OCI-M1 (cell line): ENCODE data around the gene EPB41.

ENCODE experiments used
- DNase-seq: peaks from one replicate; lab custom pipeline; 2025; lab: John Stamatoyannopoulos, UW

The EPB41 gene

DNA sequence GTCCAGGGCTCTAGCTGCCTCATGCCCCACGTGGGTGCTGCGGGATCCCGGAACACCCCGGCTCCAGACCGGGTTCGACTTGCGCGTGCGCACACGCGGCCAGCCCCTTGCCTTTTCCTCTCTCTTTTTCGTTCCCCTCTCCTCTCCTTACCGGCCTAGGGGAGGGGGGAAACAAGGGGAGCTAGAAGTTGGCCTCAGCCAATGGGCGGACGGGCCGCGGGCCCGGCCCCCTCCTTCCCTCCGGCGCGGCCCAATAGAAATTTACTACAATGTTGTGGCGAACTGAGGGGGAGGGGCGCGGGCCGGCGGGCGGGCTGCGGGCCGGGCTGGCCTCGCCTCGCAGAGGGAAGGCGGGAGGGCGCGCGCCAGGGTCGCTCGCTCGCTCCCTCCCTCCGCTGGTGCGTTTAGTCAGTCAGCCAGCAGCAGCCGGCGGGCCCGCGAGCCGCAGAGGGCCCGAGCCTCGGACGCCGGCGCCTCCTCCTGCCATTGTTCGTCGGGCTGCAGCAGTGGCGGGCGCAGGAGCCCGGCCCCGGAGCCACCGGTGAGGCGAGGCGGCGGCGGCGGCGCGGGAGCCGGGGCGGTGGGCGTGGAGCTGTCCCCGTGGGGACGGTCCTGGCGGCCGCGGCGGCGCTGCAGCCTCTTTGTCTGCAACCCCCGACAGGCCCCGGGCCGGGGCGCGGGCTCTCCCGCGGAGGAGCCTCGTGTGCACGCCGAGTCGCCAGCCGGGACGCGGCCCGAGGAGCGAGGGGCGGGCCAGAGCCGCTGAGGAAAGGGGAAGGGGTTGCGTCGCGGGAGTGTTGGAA, at the start of gene EPB41:
TSS of gene EPB41 (plus strand) at position 342 of the 803 bp plus-strand sequence. CDS start 72,869 bp downstream, outside the sequence.
- DNase-seq: peak; percentile 98

DNA sequence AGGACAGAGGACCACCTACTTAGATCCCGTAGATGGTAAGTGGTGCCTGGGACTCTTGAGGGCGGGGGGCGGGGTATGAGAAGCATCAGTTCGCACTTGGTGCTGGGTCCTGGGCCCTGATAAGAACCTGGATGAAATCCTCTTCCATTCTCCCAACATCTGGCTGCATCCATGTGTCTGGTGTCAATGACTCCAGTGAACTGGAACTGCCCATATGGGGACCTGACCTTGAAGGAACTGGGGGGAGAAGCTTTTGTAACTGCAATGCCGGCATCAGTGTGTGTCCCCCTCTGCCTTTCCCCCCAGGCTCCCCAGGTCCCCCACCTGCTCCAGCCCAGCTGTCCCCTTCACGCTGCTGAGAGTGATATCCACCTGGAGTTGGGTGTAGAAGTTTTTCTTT, 49.7 kb upstream of the EPB41 start:
- DNase-seq: no peak

DNA sequence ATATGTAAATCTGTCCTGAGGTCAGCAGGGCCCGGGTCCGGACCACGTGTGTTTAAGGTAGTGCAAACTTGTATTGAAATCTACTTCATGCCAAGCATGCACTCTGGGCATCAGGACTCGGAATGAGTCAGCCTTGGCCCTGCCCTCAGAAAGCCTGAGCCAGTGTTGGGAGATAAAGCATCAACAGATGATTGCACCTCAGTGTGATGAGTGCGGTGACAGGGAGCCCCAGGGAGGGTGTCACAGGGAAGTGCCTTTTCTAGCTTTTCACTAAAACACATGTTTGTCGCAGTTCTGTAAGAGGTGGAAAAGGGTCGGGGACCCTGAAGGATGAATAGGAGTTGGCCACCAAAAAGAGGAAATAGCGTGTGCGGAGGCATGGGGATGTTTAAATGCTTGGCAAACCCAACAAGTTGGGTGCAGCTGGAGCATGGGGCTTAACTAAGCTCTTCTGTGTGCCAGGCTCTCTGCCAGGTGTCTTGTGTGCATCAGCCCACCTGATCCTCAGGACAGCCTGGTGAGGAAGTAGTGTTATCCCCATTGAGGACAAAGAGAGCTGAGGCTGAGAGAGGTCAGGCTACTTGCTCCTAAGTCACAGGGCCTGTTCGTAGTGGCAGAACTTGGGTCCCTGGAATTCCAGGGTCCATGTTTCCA, 48.2 kb upstream of the EPB41 start:
- no peak for DNase-seq

DNA sequence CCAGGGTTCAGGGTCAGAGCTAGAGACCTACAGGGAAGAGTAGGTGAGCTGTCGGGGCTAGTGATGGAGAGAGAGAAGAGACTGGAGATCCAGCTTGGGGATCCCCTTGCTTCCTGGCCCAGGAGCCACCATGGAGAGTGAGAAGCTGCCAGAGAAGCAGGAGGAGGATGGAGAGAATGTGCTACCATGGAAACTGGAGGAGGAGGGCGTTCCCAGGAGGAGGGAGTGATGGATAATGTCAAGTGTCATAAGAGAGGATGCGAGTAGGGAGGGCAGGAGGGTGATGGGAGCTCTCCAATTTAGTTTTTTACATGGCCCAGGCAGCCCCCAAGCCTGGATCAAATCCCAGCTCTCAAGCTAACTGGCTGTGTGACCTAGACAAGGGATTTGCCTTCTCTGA, 46.5 kb upstream of the EPB41 start:
- DNase-seq: no peak

DNA sequence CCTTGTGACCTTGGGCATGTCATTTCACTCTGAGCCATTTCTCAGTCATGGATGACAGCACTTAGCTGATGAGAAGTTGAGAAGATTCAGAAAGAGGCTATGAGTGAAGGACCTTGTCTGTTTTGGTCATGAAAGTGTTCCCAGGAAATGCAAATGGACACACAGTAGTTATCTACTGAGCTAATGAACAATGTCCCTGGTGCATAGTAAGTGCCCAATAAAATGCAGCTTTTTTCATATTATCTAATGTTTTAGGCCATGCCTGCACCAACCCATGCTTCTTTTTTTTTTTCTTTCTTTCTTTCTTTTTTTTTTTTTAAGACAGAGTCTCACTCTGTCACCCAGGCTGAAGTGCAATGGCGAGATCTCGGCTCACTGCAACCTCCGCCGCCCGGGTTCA, 44.4 kb upstream of the EPB41 start:
- DNase-seq: no peak

DNA sequence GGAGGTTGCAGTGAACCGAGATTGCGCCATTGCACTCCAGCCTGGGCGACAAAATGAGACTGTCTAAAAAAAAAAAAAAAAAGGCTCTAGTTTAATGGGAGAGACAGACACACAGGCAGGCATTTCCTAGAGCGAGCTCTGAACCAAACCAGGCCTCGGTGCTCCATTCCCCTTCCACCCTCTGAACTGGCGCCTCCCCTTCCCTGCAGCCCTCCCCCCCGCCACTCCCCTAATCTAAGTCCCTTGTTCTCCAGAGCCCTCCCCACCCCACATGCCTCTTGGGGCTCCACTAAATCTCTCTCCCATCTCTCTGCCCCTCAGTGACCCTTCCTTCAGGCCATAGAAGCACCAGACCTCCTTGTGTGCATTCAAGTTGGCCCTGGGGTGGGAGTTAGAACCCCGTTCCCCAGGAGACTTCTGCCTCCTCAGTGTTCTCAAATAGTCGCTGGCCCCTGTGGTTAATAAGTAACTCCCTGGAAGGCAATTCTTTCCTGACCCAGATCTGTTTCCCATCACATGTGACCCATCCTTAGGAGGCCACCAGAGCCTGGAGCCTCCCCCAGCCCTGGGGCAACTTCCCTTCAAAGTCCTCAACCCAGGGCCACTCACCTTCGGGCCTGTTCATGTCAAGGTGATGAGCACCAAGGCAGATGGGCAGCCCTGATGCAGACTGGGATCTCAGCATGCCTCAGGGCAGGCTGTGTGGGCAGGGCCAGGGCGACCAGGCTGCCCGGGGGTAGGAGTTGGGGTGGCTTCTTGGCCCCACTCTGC, 42.6 kb upstream of the EPB41 start:
- DNase-seq: no peak

DNA sequence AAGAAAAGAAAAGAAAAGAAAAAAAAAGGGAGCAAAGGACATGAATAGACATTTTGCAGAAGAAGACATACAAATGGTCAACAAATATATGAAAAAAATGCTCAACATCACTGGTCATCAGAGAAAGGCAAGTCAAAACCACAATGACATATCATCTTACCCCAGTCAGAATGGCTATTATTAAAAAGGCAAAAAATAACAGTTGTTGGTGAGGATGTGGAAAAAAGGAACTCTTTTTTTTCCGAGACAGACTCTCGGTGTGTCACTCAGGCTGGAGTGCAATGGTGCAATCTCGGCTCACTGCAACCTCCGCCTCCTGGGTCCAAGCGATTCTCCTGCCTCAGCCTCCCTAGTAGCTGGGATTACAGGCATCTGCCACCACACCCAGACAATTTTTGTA, 39.2 kb upstream of the EPB41 start:
- DNase-seq: peak; percentile 88

DNA sequence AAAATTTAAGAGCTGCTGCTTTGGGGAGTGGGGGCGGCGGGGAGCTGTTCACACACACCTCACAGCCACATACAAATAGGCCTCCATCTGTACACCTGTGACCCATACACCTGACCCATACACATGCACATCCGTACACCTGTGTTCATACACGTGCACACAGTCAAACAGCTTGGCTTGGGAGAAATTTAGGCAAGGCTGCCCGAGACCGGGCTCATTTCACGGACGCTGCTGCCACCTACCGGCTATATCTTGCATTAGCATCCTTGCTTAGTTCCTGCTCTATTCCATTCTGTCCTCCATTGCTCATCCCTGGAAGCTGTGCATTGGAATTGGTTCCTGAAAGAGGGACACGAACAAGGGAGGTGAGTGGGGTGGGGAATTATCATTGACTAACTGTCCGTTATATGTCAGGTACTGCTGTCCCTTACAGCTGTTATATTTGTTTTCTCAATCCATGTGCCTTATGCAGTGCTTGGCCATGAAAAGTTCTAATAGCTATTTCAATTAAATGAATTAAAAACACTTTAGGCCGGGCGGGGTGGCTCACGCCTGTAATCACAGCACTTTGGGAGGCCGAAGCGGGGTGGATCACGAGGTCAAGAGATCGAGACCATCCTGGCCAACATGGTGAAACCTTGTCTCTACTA, 37.1 kb upstream of the EPB41 start:
- peak; percentile 89 for DNase-seq

DNA sequence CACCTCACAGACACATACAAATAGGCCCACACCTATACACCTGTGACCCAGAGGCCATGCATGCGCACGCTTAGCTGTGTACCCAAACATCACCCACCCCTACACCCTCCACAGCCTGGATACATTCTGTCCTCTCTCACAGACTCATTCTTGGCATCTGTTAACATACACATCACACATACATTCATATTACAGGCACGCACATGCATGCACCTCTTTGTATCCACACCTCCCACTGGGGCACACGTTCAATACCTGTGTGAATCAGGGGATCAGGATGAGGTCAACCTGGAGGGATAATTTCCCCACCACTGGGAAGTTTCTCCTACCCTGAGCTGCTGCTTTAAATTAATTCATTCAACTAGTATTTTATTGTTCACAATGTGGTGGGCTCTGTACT, 35.6 kb upstream of the EPB41 start:
- no peak for DNase-seq

DNA sequence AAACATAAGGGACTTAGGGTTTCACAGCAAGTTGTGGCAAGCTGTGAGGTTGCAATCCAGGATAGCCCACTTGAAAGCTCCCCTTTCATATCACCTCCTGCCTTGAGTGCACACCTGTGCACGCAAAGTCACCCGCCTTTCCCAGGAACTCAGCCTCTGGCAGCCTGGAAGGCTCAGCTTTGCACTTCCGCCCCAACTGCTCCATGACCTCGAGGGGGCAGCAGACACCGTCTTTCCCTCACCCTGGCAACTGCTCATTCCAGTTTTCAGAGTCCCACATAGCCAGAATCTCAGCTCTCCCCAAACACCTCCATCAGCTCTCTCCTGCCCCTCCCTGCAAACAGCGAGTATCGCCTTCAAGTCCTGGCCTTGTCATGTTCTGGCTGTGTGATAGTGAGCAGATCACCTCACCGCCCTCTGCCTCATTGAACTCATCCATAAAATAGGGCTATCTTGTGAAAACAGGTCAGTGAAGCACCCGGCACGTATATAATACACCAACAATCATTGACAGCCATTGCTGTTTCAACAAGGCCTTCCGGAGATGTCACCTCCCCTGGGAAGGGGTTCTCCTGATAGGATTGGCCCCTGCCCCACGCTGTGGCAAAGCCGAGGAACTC, 32.2 kb upstream of the EPB41 start:
- DNase-seq: peak; percentile 96

DNA sequence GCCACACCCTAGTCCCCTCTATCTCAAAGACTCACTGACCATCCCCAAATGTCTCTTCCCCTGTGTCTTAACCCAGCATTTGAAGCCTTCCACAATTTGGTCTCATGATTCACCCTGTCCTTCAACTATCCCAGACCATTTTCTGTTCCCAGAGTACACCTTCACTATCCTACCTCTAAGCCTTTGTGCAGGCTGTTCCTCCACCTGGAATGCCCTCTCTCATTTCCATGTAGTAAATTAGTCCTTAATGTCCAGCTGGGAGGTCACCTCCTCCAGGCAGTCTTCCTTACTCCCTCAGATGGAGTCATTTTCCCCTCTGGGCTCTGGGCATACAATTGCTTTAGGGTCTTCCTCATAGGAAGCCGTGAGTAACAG, 31.1 kb upstream of the EPB41 start:
- peak; percentile 56 for DNase-seq

DNA sequence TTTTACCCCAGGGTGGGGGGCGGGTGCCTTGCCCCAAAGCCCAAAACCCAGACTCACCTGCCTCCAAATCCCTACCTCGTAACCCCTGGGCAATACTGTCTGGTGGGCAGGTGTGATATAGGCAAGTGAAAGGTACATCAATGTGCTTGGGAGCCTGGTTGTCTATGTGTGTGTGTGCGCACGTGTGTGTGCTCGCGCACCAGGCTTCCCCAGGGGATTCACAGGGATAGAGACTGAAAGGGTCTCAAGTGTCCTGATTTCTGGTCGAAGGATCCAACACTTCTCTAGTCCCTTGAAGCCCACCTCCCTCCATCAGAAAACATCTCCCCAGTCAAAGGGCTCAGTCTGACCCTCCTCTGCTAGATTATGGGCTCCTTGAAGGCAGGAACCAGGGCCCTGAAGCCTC, 28.9 kb upstream of the EPB41 start:
- no peak for DNase-seq

DNA sequence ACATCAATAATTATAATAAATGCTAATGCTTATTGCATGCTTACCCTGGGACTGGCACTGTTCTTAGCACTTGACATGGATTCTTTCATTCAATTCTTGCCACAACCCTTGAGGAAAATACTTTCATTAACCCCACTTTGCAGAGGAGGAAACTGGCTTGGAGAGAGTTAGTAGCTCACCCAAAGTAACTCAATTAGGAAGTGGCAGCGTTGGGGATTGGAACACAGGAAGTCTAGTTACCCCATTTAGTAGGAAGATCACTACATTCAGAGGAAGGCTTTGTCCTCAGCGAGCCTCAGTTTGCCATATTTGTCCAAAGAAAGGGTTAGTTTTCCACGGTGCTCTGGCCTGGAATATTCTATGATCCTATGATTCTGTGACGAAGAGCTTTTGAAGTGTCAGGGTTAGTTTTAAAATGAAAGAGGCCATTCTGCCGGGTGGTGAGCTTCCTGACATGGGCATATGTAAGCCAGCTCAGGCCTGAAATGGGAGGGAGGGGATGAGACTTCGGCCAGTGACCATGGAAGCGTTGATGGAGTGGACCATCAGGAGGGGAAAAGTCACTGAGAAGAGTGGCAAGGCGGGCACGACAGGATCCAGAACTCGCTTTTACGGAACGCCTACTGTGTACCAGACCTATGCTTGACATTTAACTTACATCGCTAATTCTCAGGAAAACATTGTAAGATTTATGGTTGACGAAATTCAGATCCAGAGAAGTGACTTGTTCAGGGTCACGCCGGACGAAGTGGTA, 28.2 kb upstream of the EPB41 start:
- peak; percentile 53 for DNase-seq

DNA sequence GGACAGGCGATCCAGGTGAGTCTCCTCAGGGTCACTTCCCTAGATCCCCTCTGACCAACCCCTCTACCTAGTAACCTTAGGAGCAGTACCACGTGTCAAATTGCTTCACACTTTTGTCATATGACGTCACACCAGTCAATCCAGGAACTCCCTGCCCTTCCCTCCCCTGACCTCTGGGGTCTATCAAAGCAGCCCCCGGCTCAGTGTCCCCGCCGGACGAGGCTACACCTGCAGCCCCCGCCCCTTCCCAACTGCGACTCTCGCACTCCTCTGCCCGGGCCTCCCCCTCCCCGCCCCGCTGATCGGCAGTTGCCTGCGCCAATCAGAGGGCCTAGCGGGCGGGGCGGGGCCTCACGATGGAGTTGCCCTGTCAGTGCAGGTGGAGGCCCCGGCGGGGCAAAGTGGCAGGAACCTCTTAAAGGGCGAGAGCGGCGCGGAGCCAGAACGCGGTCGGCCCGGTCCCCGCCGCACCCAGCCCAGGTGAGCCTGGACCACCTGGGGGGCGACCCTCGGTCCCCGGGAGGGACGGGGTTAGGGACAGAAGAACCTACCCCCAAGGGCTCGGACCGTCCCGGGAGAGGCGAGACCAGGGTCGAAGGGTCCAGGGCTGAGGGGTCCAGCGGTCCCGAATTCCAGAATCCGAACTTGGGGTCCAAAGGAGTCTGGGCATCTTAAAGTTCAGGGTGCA, 27.5 kb upstream of the EPB41 start:
- peak; percentile 93 for DNase-seq

DNA sequence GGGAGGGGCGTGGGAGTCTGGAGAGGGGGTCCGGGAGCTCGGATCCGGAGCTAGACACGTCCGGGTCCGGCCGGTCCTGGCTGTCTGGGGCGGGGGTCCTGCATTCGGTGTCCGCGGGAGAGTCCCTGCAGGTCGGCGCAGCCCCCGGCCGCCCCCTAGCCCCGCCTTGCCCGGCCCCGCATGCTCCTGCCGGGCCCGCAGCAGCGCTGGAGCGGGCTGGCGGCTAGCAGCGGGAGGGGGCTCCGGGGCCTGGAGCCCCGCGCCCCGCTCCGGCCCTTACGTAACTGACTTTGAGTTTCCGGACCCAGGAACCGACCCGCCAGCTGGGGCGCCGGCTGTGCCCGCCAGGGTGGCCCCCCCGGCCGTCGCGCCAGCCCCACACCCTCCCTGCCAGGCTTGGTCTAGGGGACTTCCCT, 26.9 kb upstream of the EPB41 start:
- no peak for DNase-seq

DNA sequence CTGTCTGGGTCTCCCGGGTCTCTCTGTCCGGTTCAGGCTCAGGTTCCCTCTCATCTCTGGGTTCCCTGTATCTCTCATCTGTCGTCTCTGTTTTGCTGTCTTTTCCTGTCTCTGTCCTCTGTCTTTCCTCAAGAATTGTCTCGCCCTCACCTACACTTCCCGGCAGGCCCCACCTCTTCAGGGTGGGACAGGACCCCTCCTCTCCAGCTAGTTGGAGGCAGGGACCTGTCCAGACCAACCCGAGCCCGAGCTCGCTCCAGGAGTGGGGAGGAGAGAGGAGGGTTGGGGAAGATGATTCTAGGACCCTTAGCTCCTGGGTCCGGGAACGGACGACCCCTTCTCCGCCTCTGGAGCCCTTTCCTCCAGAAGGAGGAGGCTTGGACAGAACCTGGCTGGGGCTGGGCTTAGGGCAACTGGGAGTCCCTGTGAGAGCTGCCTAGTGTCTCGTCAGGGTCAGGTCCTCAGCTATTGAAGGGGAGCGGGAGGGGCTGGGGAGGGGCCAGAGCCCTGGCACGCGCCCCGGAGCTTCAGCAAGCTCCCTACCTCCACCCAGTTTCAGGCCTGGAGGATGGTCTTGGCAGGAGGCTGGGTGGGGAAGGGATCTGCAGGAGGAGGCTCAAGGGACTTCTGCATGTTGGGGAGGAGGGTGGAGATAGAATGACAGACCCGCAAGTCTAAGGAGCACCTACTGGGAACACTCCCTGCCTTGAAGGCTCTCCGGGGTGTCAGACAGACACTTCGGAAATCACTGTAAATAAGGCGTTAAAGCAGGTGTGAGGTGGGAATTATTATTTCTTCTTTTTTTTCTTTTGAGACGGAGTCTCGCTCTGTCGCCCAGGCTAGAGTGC, 26.3 kb upstream of the EPB41 start:
- DNase-seq: peak; percentile 61

DNA sequence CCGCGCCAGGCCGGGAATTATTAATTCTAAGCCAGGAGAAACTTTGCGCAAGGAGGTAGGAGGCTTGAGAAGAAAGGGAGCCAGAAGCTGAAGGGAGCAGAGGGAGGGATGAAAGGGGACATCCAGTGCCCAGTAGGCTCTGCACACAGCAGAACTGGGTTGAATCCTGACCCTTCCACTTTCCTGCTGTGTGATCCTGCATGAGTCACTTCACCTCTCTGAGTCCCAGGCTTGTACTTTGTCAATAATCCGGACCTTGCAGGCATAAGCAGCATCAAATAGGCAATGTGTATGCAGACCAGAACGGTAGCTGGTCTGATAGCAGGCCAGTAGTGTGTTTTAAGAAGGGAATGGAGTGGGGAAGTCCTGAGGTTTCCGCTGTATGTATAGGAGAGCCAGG, 25.5 kb upstream of the EPB41 start:
- no peak for DNase-seq

DNA sequence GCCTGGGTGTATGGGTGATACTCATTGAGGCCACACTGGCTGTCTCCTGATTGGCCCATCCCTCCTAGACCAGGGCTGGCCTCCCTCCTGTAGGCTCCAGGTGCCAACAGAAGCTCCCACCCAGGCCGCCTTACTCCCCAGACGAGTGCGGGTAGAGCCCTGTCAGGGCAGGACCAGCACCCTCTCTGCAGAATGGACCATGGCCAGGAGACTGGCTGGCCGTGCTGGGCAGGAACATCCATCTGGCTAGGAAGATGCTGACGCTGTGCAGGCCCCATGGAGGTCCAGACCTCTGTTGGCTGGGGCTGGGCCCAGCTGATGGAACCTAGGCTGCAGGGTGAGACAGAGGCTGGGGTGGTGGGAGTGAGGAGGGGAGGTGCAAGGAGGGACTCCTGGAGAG, 25.0 kb upstream of the EPB41 start:
- DNase-seq: no peak

DNA sequence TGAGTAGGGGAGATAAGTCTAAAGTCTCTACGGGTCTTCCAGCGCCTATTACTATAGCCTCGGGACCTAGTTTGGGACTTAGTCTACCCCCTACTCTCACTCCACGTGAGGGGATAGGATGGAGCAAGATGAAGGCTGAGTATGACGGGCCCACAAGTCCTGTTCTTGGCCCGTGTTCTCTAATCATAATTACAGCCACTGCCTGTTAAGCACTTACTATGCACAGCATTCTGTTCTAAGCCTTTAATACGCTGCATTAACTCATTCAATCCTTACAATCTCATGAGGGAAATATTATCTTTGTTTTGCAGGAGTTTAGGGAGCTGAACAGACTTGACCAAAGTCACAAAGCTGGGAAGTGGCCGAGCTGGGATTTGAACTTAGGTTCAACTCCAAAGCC, 23.9 kb upstream of the EPB41 start:
- DNase-seq: peak; percentile 61

DNA sequence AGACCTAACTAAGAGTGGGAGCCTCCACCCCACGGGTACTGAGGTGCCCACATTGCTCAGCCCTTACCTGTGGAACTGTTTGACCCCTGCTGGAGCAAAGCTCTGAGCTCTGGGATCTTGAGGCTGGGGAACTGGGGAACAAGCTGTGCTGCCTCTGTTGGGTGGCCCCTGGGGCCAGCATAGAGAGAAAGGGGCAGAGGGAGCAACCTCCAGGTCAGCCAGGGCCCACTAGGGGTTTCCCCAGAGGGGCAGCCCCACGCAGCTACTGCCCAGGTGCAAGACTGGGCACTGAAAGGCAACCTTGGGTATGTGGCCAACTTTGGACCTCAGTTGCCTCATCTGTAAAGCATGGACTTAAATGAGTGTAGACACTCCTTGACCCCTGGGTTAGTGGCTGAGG, 23.5 kb upstream of the EPB41 start:
- no peak for DNase-seq
